A549 treated with RU486 at 1 μM for 4 hours (cell line): ENCODE results near the gene EPB41L2. TPM values are rescaled to one million over a fixed set of nuclear protein-coding genes. Genes with fewer than 3 reads are reported as not detected.

Experiments
- total RNA-seq: library from RNA; stranded (reverse); fragments of 200-300 nt; extraction: Qiagen RNA extraction; gene quantifications from 5 replicates; pipeline ENCODE4 v1.2.3, GENCODE V29; 2022; ENCODE audit warnings: low read depth

Gene EPB41L2
- total RNA-seq, result 29.5 to 48.3 TPM (median 38.8 TPM) in 5 replicates

DNA sequence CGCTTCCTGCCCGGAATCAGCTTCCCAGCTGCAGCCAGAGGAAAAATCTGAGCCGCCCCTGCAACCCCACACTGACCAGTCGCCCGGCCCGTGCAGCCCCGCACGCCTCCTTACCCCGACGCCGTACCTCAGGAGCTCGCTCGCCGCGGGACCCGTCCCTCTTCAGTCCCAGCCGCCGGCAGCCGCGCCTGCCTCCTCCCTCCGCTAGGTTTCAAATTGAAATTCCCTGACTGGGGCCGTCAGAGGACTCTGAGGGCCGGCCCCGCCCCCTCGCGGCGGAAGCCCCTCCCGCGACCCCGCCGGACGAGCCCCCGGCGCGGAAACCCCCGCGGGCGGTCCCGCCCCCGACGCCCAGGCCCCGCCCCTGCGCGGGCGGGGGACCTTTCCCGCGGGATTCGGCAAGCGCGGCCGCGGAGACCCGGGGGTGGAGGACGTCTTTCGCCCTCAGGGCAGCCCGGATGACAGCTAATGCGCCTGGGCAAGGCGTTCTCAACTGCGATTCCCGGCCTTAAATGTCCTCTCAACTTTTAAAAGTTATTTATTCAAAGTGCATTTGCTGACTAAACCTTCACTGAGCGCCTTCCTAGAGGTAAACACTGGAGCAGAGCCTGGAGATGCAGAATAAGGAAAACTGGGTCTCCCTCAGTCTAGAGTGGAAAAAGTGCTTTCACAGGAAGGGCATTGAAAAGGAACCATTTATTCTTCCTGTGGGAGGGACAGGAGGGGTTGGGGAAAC, at the start of gene EPB41L2:
EPB41L2 (minus strand) TSS at position 218 of the 736 bp plus-strand sequence. CDS start 106,760 bp downstream, outside the sequence.

GRCh38 chr6:130827247-130828149, 235.5 kb downstream of the EPB41L2 start, which contains the start of gene SMLR1:
Gene SMLR1, plus strand, starts transcription at chr6:130827406. Its CDS starts 8 bp downstream, at chr6:130827414.

Other genes with a start within 250 kb of the EPB41L2 start
- not detected in 5 replicates for gene SMLR1, start 235.8 kb downstream of the EPB41L2 start, total RNA-seq
- 1.4 to 3.8 TPM (median 3.3 TPM) in 5 replicates for gene AKAP7, start 72.2 kb upstream of the EPB41L2 start, total RNA-seq